ENCODE data around the gene IL1R2.

The IL1R2 gene

GRCh38 chr2:102022884-102023539 lies 31.3 kb downstream of the IL1R2 start:
- DNase-seq (ENCODE audit: low read depth, low spot score): no peak

GRCh38 chr2:102024410-102024809 lies 32.6 kb downstream of the IL1R2 start:
- DNase-seq (ENCODE audit: low read depth, low spot score): no peak

DNA sequence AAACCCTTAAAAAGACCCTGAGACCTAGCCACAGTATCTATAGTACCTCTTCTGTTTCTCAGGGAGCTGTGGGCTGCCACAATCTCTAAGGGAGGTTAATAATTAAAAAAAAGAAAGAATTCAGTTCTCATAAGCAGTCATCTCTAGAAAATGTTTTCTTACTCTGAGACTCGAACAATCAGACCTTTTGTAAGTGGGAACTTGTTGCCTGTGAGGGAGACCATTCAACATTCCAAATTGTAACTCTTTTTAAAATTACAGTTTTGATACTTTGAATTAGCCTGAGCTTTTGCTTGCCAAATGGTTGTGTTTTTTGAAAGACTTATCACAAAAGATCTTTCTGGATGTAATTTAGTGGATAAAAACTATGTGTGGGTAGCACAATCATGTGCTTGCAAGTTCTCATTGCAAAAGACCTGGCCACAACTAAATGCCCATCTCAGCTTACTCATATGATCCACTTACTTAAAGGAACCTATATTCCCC lies 33.3 kb downstream of the IL1R2 start:
- no peak for DNase-seq (ENCODE audit: low read depth, low spot score)

DNA sequence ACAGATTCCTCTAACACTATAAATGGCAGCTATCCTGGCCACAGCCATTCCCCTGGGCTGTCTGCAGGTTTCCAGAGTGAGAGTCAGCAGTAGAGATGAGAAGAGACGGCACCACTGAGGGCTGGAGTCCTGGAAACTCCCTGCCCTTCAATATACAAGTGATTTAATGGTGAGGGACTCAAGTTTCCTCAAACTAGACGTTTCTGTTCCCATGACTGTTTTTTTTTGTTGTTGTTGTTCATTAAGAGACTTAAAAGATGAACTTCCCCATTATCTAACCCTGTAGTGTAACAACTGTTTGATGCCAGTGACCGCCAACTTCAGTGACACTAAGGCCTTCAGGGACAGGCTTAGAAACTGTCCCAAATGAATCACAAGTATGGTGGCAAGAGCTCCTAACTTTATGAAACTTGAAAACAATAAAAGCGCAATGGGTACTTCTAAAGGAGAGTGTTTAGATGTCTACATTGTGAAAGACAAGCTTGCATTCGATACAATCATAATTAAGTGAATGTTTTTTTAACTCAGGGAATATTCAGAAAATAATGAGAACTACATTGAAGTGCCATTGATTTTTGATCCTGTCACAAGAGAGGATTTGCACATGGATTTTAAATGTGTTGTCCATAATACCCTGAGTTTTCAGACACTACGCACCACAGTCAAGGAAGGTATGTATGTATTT lies 34.0 kb downstream of the IL1R2 start:
- no peak for DNase-seq (ENCODE audit: low read depth, low spot score)

- no peak for DNase-seq (ENCODE audit: low read depth, low spot score)
Measured at GRCh38 chr2:102027036-102027980, 35.5 kb downstream of the IL1R2 start.

- DNase-seq (ENCODE audit: low read depth, low spot score): no peak
Measured at GRCh38 chr2:102028470-102028869, 36.7 kb downstream of the IL1R2 start.

- no peak for DNase-seq (ENCODE audit: low read depth, low spot score)
Measured at GRCh38 chr2:102029405-102029804, 37.6 kb downstream of the IL1R2 start.

DNA sequence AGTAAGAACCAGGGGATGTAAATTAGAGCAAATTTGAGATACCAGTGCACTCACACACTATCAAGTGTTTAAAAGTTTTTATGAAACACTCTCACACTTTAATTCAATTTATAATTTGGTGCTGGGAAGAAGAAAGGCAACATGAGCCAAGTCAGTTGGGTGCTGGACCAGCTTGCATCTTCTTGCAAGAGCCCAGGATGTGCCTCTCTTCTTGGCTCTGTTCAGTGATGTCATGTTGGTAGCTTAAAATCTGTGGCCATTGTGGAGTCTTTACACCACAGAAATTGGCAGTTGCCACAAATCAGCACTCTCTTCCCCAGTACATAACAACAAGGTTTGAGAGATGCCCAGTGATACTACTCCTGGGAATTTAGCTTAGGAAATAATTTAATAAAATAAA lies 38.2 kb downstream of the IL1R2 start:
- no peak for DNase-seq (ENCODE audit: low read depth, low spot score)

- no peak for DNase-seq (ENCODE audit: low read depth, low spot score)
Measured at GRCh38 chr2:102030502-102030854, 38.7 kb downstream of the IL1R2 start.

GRCh38 chr2:102030855-102031527 lies 39.2 kb downstream of the IL1R2 start:
- DNase-seq (ENCODE audit: low read depth, low spot score): no peak

GRCh38 chr2:102032368-102033030 lies 40.7 kb downstream of the IL1R2 start:
- DNase-seq (ENCODE audit: low read depth, low spot score): no peak

- DNase-seq (ENCODE audit: low read depth, low spot score): peak; percentile 72
Measured at GRCh38 chr2:102033031-102033749, 41.4 kb downstream of the IL1R2 start.

GRCh38 chr2:102033750-102034682 lies 42.3 kb downstream of the IL1R2 start:
- no peak for DNase-seq (ENCODE audit: low read depth, low spot score)

GRCh38 chr2:102034683-102035548 lies 43.2 kb downstream of the IL1R2 start:
- no peak for DNase-seq (ENCODE audit: low read depth, low spot score)

DNA sequence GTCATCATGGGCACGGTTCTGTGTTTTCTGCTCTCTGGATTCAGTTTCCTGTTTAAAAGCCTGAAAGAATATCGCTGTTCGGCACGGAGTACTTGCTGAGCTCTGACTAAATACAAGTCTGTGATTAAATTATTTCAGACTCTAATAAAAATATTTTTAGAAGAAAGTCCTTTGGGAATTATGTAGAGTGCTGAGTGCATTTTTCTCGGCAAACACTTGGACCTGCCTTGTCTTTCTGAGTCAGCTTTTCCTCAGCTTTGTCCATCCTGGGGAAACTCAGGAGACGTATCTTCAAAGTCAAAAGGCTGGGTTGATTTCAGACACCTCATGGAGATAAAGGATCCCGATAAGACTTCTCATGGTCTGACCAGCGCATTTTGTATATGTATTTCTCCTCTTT lies 45.9 kb downstream of the IL1R2 start:
- DNase-seq (ENCODE audit: low read depth, low spot score): peak; percentile 63

DNA sequence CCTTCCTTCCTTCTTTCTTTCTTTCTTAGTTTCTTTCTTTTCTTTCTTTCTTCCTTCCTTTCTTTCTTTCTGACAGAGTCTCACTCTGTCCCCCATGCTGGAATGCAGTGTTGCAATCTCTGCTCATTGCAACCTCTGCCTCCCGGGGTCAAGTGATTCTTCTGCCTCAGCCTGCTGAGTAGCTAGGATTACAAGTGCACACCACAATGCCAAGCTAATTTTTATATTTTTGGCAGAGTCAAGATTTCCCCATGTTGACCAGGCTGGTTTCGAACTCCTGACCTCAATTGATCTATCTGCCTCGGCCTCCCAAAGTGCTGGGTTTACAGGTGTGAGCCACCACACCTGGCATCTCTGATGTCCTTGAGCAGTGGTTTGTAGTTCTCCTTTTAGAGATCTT lies 48.5 kb downstream of the IL1R2 start:
- no peak for DNase-seq (ENCODE audit: low read depth, low spot score)

DNA sequence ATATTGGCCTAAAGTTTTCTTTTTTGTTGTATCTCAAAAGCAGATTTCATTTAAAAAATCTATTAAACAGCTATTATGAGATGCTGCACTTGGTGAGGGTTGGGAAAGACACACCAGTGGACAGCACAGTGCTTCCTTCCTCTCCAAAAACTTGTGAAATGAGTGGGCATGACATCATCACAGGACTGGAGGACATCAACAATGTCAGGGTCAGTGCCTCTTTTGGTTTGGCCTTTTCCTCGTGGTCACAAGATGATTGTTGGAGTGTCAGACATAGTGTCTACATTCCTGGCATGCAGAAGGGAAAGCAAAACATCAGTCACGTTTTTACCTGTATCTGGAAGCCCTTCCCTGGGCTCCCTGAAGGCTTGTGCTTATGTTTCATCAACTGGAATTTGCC lies 49.6 kb downstream of the IL1R2 start:
- no peak for DNase-seq (ENCODE audit: low read depth, low spot score)

Measured in brain pericyte (primary cell).